Ovary (tissue), 1 donor: Measurements from ENCODE around the gene GNRH2.

Source experiments
- EP300 ChIP-seq: sonication (generic); formaldehyde crosslinking; IDR thresholded peaks from one replicate; pipeline ENCODE4 v1.6.1; 2017; ENCODE audit warnings: antibody characterized with exemption
- POLR2A ChIP-seq: fragments of 450-650 bp; IDR thresholded peaks from one replicate; pipeline ENCODE4 v1.6.1; 2017; ENCODE audit warnings: antibody characterized with exemption, mild to moderate bottlenecking, moderate library complexity

GRCh38 chr20:3000852-3001523 is 42.4 kb upstream of the GNRH2 start:
- TF ChIP-seq POLR2A (no peak), EP300 (no peak)
